T-helper 9 cell (primary cell): ENCODE data around the gene PTN.
"Not testable (repeated sequence)": the region's sequence is repeated elsewhere in the genome, so short reads cannot be mapped to it uniquely, and the experiment has no call there.

Experiments
- DNase-seq: peaks from one replicate; pipeline ENCODE4 v3.0.0-alpha.2; 2020

The PTN gene

DNA sequence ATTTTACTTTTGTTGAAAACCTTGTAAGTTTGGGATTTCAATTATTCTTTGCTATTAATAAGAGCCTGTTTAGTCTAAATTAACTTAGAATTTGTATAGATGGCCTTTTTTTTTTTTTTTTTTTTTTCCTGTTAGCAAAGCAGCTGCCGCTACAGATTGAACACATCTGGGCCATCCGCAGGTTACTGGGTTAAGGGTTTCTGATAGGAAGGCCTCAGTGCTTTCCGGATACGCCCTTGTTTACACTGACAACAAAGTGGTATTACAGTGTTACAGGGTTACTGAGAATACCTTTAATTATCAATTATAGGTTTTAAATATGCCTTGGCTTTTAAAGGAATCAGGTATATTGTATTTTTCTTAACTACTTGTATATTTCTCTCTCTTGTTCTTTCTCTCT, 76.8 kb downstream of the PTN start:
- no peak for DNase-seq

DNA sequence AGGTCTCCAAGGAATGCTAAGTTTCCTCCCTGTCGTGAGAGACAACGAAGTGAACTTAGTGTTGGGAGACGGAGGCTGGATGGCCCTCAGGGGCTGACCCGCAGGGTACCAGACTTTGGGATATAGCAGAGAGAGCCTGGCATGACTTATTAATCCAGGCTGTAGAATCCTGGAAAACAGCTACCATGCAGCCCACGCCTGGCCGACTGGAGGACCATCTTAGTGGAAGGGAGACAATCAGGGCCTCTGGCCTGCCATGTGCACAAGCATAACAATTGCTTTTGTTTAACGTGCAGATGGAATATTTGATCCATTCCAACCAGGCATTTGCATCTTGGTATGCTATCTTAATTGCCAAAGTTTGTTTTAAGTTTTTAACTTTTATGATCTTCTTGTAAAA, 78.1 kb downstream of the PTN start:
- not testable (repeated sequence) for DNase-seq

DNA sequence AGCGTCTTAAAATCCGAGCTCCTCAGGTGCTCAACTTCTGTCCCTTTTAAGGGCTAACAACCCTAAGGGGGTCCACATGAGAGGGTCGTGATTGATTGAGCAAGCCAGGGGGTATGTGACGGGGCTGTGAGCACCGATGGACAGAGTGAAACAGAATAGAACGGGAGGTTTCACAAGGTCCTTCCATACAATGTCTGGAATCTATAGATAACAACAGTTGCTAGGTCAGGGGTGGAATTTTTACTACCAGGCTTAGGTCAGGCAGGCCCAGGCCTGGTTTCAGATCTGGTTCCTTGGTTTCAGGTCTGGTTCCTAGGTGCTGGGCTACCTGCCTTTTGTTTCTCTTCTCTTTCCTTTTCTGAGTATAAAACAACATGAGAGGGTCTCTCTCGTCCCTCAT, 80.9 kb downstream of the PTN start:
- DNase-seq, result no peak

DNA sequence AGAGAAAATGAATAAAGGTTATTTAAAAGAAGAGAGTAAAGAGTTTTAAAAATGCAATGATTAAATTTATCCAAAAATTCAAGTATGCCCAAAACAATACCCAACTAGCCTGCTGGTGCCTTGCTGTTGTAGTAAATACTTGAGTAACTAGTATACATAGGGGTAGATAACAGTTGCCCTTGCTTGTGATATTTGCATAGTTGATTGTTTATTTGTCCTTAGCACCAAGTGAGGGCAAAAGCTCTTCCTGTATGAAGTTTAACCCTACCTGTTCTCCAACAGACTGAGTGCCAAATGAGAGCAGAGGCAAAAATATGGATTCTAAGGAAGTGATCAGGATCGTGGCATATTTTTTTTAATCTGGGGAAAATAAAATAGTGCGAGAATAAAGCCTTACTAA, 85.0 kb downstream of the PTN start:
- DNase-seq, result no peak

DNA sequence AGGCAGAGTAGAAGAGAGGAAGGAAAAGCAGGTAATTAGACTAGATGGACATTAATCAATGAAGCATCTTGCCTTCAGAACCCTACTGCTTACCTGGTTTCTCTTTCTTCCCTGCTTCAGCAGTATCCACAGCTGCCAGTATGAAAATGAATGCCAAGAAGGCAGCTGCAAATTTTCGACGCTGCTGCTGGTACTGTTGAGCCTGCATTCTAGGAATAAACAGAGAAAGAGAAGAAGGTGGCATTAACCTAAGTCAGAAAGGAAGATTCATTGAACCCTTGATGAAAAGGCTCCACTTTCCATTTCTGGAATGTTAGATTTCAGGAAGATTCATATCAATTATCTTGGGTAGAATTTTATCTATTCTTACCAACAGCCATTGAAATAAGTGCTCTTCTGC, 88.8 kb downstream of the PTN start:
- no peak for DNase-seq

DNA sequence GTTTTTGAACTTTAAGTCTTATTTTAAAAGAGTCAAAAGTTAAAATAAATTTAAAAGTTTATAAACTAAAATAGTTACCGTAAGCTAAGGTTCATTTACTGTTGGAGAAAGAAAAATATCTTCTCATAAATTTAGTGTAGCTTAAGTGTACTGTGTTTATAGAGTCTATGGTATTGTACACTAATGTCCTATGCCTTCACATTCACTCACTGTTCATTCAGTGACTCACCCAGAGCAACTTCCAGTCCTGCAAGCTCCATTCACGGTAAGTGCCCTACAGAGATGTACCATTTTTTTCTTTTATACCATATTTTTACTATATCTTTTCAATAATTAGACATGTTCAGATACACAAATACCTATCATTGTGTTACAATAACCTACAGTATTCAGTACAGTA, 97.6 kb downstream of the PTN start:
- no peak for DNase-seq

DNA sequence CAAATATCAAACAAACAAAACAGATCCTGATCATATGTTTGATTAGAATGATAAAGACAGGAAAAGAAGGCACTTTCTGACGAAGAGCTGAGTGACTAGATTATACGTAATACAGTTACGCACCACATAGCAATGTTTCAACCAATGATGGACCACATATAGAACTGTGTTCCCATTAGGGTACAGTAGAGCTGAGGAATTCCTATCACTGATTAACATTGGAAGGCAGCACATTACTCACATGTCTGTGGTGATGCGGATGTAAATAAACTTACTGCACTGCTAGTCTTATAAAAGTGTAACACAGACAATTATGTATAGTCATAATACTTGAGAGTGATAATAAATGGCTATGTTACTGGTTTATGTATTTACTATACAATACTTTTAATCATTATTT, 98.3 kb downstream of the PTN start:
- DNase-seq, result no peak

DNA sequence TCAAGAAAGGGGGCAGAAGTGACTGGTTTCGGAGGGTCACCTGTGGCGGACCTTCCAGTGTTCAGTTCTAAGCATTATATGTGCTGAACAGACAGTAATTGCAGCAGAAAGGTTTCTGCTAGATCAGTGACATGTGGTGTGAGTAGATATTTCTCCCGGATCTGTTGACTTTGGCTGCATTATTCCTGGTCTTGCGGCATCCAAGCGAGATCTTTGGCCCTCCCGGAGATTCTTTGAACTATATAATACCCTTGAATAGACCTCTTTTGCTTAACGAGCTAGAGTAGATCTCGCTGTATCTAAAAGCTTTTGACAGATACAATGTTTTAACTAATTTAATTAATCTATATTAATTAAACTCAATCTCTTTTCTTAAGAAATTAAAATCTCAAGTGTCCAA, 99.8 kb downstream of the PTN start:
- DNase-seq, result no peak

DNA sequence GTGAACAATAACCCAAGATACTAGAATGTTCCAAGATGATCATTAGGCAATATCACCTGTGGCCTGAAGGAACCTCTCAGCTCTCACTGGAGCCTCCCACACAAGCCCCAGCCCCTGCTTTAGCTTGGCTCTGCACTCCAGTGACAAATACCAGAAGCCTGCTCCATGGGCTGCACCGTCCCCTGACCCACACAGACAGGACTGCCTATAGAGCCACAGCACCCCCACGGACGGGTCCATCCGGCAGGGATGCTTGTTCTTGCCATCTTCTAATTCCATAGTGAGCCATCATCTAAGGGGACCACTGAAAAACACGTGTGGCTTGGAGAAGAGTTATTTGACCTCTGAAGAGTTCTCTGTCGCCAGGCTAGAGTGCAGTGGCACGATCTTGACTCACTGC, 100.9 kb downstream of the PTN start:
- DNase-seq, result no peak

DNA sequence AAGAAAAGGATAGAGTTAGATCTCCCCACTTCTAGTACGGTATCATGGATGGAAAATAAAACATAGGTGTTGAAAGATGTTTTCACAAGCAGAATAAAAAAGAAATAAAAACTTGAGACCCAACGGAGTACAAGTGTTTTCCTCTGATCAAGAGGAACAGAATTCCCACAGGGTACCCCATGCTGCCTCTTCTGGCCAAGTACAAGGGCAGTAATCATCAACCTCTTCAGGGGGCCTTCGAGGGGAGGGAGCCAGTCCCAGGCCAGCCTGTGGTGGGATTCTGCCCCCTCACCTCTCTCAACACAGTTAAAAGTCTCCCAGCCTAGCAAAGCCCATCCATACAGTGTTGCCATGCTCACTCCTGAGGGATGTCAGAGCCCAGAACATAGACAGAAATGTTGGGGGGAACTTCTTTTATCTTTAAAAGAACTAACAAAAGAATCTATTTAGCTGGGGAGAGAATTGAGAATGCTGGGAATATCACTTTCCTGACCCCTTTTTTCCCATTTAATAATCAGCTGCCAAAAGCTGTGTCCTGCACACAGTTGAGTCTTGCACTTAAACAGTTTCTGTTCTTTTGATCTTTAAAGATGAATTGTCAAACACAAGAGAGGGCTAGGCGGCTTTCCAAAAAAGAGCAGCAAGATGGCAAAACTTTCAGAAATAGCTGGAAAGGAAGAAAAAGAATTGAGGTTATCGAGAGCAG, 101.7 kb downstream of the PTN start:
- no peak for DNase-seq

DNA sequence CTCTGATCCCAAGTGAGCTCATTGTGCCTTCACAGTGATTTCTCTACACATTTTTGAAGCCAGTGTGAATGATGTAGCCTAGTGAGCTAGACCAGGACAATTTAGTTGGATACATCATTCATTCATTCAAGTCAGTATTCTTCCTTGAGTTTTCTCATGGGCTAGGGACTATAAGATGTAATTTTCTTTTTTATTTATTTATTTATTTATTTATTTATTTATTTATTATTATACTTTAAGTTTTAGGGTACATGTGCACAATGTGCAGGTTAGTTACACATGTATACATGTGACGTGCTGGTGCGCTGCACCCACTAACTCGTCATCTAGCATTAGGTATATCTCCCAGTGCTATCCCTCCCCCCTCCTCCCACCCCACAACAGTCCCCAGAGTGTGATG, 104.3 kb downstream of the PTN start:
- not testable (repeated sequence) for DNase-seq

DNA sequence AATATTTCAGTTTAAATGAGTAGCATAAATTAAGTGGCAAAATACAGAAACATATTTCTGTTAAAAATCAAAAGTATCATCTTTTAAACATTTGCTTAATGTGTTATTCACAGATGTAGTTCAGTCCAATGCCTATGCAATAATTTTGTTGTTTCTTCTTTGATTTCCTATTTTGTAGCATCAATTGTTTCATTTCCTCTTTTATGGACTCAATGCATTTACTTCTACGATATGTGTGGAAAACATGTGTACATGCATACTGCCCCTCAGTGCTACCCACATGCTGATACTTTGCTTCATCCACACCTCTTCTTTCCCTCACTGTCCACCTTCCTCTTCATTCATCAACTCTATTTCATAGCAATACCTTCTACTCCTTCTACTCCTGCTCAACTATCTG, 108.1 kb downstream of the PTN start:
- no peak for DNase-seq

DNA sequence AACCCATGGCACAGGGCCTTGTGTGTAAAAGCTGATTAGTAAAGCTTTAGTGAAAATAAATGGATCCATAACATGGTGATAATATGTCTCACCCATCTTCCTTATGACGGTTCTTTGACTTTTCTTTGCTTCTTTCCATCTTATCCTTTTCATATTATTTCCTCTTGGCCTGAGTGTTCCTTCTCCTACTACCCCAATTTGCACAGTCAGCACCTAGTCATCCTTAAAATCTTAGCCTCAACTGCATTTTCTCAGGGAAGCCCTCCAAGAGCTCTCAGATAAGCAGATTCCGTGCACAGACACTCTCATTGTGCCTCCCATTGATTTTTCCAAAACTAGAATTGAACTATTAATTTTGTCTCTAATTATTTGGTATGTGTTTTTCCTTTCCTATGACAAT, 112.4 kb downstream of the PTN start:
- DNase-seq, result no peak

DNA sequence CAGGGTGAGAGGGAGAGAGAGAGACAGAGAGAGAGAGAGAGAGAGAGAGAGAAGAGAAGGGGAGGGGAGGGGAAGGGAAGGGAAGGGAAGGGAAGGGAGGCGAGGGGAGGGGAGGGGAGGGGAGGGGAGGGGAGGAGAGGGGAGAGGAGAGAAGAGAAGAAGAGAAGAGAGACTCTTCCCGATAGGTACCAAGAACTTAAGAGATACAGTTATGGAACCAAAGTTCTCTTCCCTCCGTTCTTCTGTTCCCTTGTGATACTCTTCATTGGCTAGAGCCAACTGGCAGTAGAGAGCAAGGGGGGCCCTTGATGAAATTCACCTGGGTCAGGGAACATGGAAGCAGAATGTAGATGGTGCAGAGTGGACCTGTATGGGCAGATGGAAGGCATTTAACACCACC, 122.1 kb downstream of the PTN start:
- no peak for DNase-seq

DNA sequence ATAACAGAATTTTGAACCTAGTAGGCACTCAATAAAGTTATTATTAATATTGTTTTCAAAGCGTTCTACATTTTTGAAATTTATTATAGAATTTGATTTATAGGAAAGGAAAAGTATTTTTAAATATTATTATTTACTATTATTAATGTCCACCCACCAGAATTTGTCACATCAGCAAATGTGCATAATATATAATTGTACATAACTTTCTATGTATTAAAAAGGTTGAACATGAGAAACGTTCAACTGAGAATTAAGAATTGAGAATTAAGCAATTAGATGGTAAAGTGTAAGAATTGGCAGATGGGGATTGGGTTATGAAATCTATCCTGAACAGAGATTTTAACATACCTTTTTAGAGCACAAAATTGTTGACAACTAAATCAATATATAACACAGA, 129.8 kb downstream of the PTN start:
- DNase-seq, result no peak

DNA sequence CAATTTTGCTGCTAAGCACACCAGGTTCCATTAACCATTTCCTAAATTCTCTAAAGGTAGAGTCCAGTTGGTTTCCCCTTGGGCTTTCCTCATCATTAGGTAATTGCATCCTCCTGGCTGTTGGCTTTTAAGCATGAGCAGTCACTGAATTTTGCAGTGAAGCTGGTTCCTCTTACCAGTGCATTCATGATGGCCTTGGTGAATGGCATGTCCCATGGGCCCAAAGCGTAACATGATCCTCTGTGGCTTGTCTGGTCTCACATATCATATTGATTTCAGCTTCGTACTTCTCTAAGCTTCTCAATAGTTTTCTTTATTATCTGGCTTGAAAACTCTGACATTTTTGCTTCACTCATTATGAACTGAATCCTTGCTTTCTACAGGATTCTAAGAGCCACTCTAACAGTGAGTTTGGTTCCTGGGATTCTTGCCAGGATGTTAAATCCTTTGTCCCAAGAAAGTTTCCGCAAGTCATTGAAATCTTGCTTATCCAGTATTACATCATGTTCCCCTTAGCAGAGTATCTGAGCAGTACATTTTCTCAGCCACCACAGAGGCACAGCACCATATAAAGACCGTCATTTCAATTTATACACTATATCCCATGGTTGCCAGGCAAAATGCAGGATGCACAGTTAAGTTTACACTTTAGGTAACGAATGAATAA, 134.2 kb downstream of the PTN start:
- no peak for DNase-seq

DNA sequence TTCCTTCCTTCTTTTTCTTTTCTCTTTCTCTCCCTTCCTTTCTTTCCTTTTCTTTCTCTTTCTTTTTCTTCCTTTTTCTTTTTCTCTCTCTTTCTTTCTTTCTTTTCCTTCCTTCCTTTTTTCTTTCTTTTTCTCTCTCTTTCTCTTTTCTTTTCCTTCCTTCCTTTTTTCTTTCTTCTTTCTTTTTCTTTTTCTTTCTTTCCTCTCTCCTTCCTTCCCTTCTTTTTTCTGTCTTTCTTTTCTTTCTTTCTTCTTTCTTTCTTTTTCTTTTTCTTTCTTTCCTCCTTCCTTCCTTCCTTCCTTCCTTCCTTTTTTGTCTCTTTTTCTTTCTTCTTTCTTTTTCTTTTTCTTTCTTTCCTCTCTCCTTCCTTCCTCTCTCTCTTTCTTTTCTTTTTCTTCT, 136.8 kb downstream of the PTN start:
- no peak for DNase-seq

DNA sequence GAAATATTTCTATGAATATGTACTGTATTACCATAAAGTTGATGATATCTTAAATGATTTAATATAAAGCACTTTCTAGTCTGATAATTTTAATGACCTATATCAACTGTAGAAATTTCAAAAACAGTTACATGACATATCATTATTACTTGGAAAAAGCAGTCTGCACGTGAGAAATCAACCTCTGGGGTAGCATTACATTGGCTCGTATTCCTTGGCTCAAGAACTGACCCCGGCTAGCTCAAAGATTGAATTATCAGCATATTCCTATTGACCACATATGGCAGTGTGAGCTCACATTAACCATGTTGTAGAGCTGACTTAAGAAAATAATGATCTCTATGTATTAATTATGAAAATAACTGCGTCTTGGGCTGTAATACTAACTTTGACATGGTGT, 139.3 kb downstream of the PTN start:
- no peak for DNase-seq

DNA sequence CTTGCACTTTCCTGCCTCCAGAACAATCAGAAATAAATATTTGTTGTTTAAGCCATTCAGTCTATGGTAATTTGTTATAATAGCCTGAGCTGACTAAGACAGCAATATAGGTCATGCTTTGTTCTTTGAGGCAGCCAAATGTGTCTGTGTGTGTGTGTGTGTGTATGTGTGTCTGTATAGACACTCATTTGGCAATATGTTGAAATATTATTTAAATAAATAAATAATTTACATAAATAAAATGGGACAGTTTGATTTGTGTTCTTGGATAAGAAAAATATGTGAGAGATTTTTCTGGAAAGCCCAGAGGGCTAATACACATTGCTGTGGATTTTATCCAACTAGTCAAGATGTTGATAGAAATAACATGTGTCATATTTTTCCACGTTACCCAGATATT, 140.2 kb downstream of the PTN start:
- DNase-seq, result no peak

DNA sequence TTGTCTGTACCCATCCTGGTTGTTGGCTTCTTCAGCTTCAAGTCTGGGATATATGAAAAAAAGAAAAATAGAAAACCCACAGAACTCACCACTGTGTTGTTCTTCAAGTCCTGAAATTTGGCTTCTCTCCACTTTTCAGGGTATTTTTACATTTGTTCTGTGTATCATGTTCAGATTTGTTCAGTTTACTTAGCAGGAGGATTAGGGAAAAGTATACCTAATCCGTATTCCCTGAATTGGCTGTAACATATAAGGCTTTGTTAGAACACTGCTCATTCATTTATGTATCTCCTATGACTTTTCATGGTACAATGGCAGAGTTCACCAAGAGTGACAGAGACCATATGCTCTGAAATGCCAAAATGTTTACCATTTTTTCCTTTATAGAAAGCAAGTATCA, 146.9 kb downstream of the PTN start:
- no peak for DNase-seq

DNA sequence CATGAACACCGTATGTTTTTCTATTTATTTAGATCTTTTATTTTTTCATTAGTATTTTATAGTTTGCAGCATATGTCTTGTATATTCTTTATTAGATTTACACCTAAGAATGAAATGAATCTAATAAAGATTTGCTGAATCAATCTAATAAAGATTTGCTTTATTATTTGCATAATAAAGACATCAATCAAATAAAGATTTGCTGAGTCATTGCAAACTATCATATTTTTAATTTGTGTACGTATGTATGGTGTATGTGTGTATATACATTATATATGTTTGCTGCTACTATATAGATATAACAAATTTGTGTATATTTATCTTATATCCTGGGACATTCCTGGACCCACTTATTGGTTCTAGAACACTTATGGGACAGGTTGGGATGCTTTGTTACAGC, 147.5 kb downstream of the PTN start:
- no peak for DNase-seq

DNA sequence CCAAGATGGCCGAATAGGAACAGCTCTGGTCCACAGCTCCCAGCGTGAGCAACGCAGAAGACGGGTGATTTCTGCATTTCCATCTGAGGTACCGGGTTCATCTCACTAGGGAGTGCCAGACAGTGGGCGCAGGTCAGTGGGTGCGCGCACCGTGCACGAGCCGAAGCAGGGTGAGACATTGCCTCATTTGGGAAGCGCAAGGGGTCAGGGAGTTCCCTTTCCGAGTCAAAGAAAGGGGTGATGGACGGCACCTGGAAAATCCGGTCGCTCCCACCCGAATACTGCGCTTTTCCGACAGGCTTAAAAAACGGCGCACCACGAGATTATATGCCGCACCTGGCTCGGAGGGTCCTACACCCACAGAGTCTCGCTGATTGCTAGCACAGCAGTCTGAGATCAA, 161.9 kb downstream of the PTN start:
- DNase-seq, result not testable (repeated sequence)
